NOMO-1 treated with DMSO at 0.1 percent for 48 hours (cell line): Measurements from ENCODE around the gene GMDS.
A peak's percentile ranks its signal among the peaks of the same experiment; 100 is the strongest.

Experiments used
- DNase-seq: peaks from one replicate; lab custom pipeline; 2025; ENCODE audit not compliant: unreplicated experiment; lab: John Stamatoyannopoulos, UW

The GMDS gene

GRCh38 chr6:2209226-2209809 is 36.1 kb downstream of the GMDS start:
- DNase-seq: no peak

DNA sequence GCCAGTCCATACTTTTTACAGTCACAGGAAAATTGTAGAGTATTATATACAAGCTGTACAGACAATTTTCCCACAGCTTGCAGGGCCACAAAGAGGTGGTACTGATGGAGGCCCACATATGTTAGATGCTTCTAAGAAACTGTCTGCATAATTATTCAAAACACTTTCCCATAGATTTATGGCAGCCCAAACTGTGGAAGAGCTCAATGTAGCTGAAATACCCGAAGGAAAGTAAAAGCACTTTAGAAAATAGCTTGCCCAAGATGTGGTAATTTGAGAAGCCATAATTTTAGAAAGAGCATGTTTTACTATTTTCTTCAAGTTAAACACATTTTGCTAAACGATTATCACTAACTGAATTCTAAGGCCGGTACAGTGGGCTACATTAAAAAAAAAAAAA is 36.9 kb downstream of the GMDS start:
- no peak for DNase-seq

DNA sequence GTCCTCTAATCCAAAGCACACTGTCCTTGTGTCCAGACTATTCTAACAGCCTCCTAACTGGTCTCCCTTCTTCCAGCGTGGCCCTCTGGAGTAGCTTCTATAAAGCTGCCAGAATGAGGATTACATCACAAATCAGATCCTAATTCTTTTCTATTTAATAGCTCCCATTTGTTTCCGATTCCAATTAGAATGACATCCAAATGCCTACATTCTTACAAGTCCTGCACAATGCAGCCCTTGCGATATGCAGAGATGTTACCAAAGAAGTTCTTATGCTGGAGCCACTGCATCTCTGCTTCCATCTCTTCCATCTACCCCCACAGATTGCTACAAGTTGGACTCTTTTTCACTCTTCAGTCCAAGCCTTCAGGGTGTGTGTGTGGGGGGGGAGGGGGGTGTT is 40.0 kb downstream of the GMDS start:
- DNase-seq: no peak

DNA sequence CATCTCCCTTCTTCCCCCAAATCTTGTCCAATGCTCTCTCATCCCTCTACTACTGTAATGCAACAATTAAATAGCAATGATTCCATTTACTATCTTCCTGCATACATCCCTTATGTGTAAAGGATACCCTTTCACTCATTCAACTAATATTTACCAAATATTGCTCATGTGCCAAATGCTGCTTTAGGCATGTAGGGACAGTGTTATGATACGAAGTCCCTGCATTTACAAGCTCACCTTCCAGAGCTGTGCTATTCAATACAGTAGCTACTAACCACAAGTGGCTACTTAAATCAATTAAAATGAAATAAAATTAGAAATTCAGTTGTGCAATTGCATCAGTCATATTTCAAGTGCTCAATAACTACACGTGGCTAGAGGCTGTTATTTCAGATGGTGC is 41.1 kb downstream of the GMDS start:
- DNase-seq: no peak

- no peak for DNase-seq
Observed at GRCh38 chr6:2203264-2203663, 42.1 kb downstream of the GMDS start.

DNA sequence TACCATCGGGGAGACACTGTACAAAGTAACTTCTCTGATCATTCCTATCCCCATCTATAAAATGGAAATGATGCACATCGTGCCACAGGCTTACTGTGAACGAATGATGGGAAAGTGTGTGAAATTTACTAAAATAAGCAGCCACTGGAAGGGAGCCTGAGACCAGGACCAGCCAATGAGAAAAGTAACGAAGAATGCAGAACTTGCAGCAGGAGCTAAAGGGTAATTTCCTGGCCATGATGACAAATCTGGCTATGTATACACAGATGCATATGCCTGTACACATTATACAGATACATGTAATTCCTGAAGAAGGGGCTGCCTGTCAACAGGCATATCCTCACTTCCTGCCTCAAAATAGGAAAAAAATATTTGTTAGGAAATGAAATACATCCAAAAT is 47.4 kb downstream of the GMDS start:
- DNase-seq: no peak

DNA sequence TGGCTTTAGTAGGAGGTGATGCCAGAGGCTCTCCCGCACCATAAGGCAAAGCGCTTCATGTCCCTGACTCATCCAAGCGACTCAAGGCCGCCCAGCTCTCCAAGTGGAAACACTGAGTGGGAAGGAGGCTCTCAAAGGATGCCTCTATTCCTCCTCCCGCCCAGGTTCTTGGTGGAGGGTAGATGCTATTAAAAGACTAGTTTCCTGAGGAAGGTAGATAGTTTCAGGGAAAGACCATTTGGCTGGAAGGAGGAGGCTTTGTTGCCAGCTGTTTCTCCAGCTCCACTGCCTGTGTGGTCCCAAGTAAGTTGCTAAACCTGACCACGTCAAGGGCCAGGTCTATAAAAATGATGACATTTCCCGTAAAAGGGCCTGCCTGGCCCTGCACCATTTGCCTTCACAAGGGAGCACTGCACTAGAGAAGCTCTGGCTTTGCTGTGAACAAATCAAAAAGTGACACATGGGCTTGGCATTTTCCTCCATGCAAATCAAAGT is 48.2 kb downstream of the GMDS start:
- DNase-seq: no peak

DNA sequence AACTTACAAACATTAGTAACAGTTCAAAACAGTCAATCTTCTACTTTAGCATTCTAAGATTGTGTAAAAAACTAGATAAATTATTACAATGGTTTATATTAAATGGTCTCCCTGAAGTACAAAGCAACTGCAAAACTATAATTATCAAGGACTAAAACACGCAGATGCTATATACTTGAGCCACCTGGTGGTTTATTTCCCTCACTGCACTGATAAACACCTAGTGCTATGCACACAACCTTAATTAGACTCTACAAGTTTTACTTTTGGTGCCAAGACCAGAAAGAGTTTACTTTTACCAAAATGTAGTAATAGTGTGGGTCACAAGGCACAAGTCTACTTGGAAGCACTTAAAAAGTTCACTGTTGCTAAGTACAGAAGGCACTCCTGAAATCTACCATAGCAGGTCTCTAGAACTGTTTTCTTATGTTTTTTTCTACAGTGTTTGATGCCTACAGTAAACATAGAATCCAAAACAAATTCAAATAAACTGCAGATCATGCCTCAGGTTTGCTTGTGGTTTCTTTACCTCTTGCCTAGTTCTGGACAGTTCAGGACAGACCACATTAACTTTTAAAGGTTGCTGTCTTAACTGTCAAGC is 49.2 kb downstream of the GMDS start:
- peak; percentile 57 for DNase-seq

DNA sequence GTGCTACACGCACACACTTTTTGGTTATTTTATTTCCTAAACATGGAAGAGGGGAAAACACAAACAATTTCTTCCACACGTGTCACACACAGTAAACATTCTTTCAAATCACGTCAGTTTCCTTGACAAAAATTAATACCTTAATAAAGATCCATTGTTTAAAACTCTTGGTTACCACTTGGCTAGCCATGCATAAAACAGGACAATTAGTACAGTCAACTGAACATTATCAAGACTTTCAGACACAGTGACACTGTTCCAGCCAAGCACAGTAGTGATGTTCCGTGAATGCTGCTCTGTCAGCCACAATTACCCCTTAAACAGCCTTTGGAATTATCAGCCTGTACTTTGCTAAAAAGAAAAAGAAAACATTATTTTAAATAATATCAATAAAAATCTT is 50.8 kb downstream of the GMDS start:
- no peak for DNase-seq

GRCh38 chr6:2193931-2194330 is 51.5 kb downstream of the GMDS start:
- DNase-seq: no peak

- peak; percentile 44 for DNase-seq
Observed at GRCh38 chr6:2192976-2193375, 52.4 kb downstream of the GMDS start.

DNA sequence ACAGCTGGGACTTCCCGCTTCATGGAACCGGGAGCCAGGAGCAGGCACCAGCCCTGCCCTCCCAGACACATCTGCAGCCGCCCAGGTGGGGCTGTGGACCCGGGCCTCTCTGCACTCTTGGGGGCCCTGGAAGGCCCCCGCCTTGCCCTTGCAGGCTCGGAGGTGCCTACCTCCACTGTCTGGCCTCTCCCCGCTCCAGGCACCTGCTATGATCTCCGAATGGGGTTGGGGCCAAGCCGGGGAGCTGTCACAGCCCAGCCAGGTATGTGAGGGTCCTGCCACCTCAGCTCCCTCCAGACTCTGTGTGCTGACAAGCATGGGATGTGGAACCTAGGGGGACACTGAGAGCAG is 54.0 kb downstream of the GMDS start:
- no peak for DNase-seq

GRCh38 chr6:2190661-2191389 is 54.6 kb downstream of the GMDS start:
- DNase-seq: no peak

DNA sequence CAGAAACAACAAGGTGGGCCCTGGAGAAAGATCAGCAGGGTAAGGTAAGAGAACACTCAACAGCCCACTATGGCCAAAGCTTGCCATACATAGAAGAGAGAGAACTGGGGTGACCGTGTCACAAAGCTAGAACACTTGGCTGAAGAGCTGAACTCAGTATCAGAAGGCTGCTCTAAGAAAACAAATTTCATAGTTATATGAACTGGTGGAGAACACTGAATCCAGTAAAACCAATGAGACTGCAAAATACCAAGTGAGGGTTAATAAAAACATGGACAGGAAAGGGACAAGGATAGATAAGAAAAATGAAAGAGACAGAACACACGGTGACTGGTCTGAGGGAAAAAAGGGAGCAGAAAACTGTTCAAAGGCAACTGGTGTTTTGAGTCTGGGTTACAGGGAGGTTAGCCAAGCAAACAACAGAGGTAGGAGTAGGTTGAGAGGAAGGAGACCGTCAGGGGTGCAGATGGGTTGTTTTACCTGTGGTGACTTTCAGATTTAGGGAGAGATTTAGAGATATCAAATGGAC is 56.5 kb downstream of the GMDS start:
- DNase-seq: no peak

- no peak for DNase-seq
Observed at GRCh38 chr6:2188397-2188796, 57.0 kb downstream of the GMDS start.

GRCh38 chr6:2187826-2188225 is 57.6 kb downstream of the GMDS start:
- no peak for DNase-seq

- DNase-seq: no peak
Observed at GRCh38 chr6:2186516-2186915, 58.9 kb downstream of the GMDS start.

GRCh38 chr6:2185466-2185865 is 59.9 kb downstream of the GMDS start:
- DNase-seq: no peak

GRCh38 chr6:2184700-2185455 is 60.5 kb downstream of the GMDS start:
- DNase-seq: no peak

GRCh38 chr6:2183752-2184151 is 61.7 kb downstream of the GMDS start:
- no peak for DNase-seq

DNA sequence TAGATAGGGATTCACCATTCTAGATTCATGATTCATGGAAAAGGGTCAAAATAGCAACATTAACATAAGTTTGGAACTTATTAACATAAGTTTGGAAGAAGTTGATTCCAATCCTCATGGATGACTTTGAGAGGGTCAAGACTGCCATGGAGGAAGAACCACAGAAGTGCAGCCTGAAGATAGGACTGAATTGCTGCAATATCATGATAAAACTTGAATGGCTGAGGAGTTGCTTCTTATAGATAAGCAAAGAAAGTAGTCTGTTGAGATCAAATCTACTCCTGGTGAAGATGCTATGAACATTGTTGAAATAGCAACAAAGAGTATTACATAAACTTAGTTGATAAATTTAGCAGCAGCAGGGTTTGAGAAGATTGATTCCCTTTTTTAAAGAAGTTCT is 62.2 kb downstream of the GMDS start:
- no peak for DNase-seq

- DNase-seq: no peak
Observed at GRCh38 chr6:2182251-2182650, 63.2 kb downstream of the GMDS start.
